H9 (cell line): Measurements from ENCODE around the gene FRAT2. TPM values are rescaled to one million over a fixed set of nuclear protein-coding genes. Genes with fewer than 3 reads are reported as not detected.

Experiments
- DNase-seq: peaks from one replicate; pipeline ENCODE4 v3.0.0-alpha.2; 2017
- H2AFZ ChIP-seq: one replicate; pipeline ENCODE4 v1.6.1; 2013; ENCODE audit warnings: mild to moderate bottlenecking, low read length, control low read depth, moderate library complexity
- H2AK5ac ChIP-seq: 2 replicates; pipeline ENCODE4 v1.6.1; 2013; ENCODE audit warnings: low read length, control low read depth, mixed read lengths; ENCODE audit not compliant: insufficient read length
- H2BK120ac ChIP-seq: one replicate; pipeline ENCODE4 v1.6.1; 2013; ENCODE audit warnings: low read depth, mild to moderate bottlenecking, low read length, control low read depth, inconsistent platforms; ENCODE audit not compliant: poor library complexity, severe bottlenecking
- H2BK12ac ChIP-seq: 2 replicates; pipeline ENCODE4 v1.6.1; 2013; ENCODE audit warnings: low read length, control low read depth, mixed read lengths, low read depth; ENCODE audit not compliant: insufficient read length
- H2BK15ac ChIP-seq: 2 replicates; pipeline ENCODE4 v1.6.1; 2013; ENCODE audit warnings: low read depth, low read length, control low read depth
- H2BK20ac ChIP-seq: one replicate; pipeline ENCODE4 v1.6.1; 2013; ENCODE audit warnings: low read depth, mild to moderate bottlenecking, low read length, control low read depth, inconsistent platforms; ENCODE audit not compliant: poor library complexity, severe bottlenecking
- H2BK5ac ChIP-seq: 2 replicates; pipeline ENCODE4 v1.6.1; 2013; ENCODE audit warnings: low read length, control low read depth, mixed read lengths; ENCODE audit not compliant: insufficient read length
- H3K14ac ChIP-seq: 2 replicates; pipeline ENCODE4 v1.6.1; 2013; ENCODE audit warnings: low read length, control low read depth; ENCODE audit not compliant: insufficient read depth
- H3K18ac ChIP-seq: 2 replicates; pipeline ENCODE4 v1.6.1; 2013; ENCODE audit warnings: low read depth, mild to moderate bottlenecking, mixed read lengths, low read length, control low read depth; ENCODE audit not compliant: insufficient read length
- H3K23ac ChIP-seq: 2 replicates; pipeline ENCODE4 v1.6.1; 2013; ENCODE audit warnings: low read length, control low read depth, mixed read lengths, low read depth; ENCODE audit not compliant: insufficient read length
- H3K23me2 ChIP-seq: 2 replicates; pipeline ENCODE4 v1.6.1; 2013; ENCODE audit warnings: low read depth, mild to moderate bottlenecking, mixed read lengths, low read length, control low read depth; ENCODE audit not compliant: insufficient read length, poor library complexity, severe bottlenecking
- H3K27ac ChIP-seq: 2 replicates; pipeline ENCODE4 v1.5.1; 2013; ENCODE audit warnings: low read length, control low read depth, mixed read lengths, low read depth; ENCODE audit not compliant: insufficient read length
- H3K27me3 ChIP-seq: 2 replicates; pipeline ENCODE4 v1.6.1; 2013; ENCODE audit warnings: low read length, control low read depth, inconsistent platforms; ENCODE audit not compliant: insufficient read depth
- H3K4ac ChIP-seq: 2 replicates; pipeline ENCODE4 v1.6.1; 2013; ENCODE audit warnings: low read depth, mild to moderate bottlenecking, control low read depth, inconsistent platforms, low read length, moderate library complexity
- H3K4me1 ChIP-seq: 2 replicates; pipeline ENCODE4 v1.6.1; 2013; ENCODE audit warnings: low read length, control low read depth, inconsistent platforms; ENCODE audit not compliant: insufficient read depth
- H3K4me2 ChIP-seq: 2 replicates; pipeline ENCODE4 v1.6.1; 2013; ENCODE audit warnings: low read length, control low read depth, mixed read lengths; ENCODE audit not compliant: insufficient read length, insufficient read depth
- H3K56ac ChIP-seq: 2 replicates; pipeline ENCODE4 v1.6.1; 2013; ENCODE audit warnings: low read depth, mild to moderate bottlenecking, mixed read lengths, low read length, control low read depth; ENCODE audit not compliant: insufficient read length
- H3K79me1 ChIP-seq: 2 replicates; pipeline ENCODE4 v1.6.1; 2013; ENCODE audit warnings: low read depth, mild to moderate bottlenecking, moderate library complexity, low read length, control low read depth, inconsistent platforms; ENCODE audit not compliant: insufficient read depth, poor library complexity, severe bottlenecking
- H3K79me2 ChIP-seq: 2 replicates; pipeline ENCODE4 v1.6.1; 2013; ENCODE audit warnings: low read length, control low read depth, inconsistent platforms; ENCODE audit not compliant: insufficient read depth
- H3K9ac ChIP-seq: 2 replicates; pipeline ENCODE4 v1.6.1; 2013; ENCODE audit warnings: low read length, control low read depth, mixed read lengths; ENCODE audit not compliant: insufficient read length; ENCODE audit errors: extremely low read depth
- H3K9me3 ChIP-seq: one replicate; pipeline ENCODE4 v1.6.1; 2013; ENCODE audit warnings: low read depth, low read length, inconsistent platforms; ENCODE audit not compliant: control insufficient read depth
- H3T11ph ChIP-seq: one replicate; pipeline ENCODE4 v1.6.1; 2013; ENCODE audit warnings: mild to moderate bottlenecking, low read length, control low read depth, inconsistent platforms
- H4K20me1 ChIP-seq: one replicate; pipeline ENCODE4 v1.6.1; 2013; ENCODE audit not compliant: control insufficient read depth, insufficient read length, insufficient read depth
- H4K5ac ChIP-seq: 2 replicates; pipeline ENCODE4 v1.6.1; 2013; ENCODE audit warnings: low read depth, mild to moderate bottlenecking, mixed read lengths, low read length, control low read depth; ENCODE audit not compliant: insufficient read length
- H4K8ac ChIP-seq: replicated peaks from 2 replicates; pipeline ENCODE4 v1.6.1; 2013; ENCODE audit warnings: low read length, control low read depth, mixed read lengths, low read depth; ENCODE audit not compliant: insufficient read length
- H4K91ac ChIP-seq: 2 replicates; pipeline ENCODE4 v1.6.1; 2013; ENCODE audit warnings: low read depth, mild to moderate bottlenecking, moderate library complexity, mixed read lengths, low read length, control low read depth; ENCODE audit not compliant: insufficient read length
- H3K27ac Mint-ChIP-seq, 3 experiments: 2 replicates in 2 of 3; 3 replicates in 1 of 3; pipeline ENCODE4 v1.8.0; 2020 to 2021; ENCODE audit warnings: mixed read lengths in 3 of 3, mild to moderate bottlenecking in 1 of 3, moderate library complexity in 1 of 3
- H3K27me3 Mint-ChIP-seq: 2 replicates; pipeline ENCODE4 v1.8.0; 2021; ENCODE audit warnings: low read depth, mild to moderate bottlenecking, moderate library complexity, mixed read lengths
- H3K36me3 Mint-ChIP-seq, 3 experiments: 2 replicates in 2 of 3; 3 replicates in 1 of 3; pipeline ENCODE4 v1.8.0; 2020 to 2021; ENCODE audit warnings: low read depth in 3 of 3, mixed read lengths in 3 of 3; ENCODE audit not compliant: insufficient read depth in 1 of 3
- H3K4me1 Mint-ChIP-seq, 2 experiments: 2 replicates each; pipeline ENCODE4 v1.8.0; 2020; ENCODE audit warnings: mixed read lengths in 2 of 2
- H3K4me3 Mint-ChIP-seq, 2 experiments: 2 replicates in 1 of 2; 3 replicates in 1 of 2; pipeline ENCODE4 v1.8.0; 2020 to 2021; ENCODE audit warnings: mild to moderate bottlenecking in 2 of 2, mixed read lengths in 2 of 2, moderate library complexity in 1 of 2
- H3K9me3 Mint-ChIP-seq, 2 experiments: 2 replicates in 1 of 2; 3 replicates in 1 of 2; pipeline ENCODE4 v1.8.0; 2020; ENCODE audit warnings: mild to moderate bottlenecking in 2 of 2, mixed read lengths in 2 of 2, moderate library complexity in 1 of 2
- WGBS: extraction: QIAGEN DNeasy Blood & Tissue Kit; methylation state at CpG from one replicate; pipeline ENCODE4 v1.1.7; 2013; ENCODE audit warnings: missing lambda C conversion rate, low lambda C conversion rate, mixed read lengths; ENCODE audit not compliant: insufficient read length; ENCODE audit errors: extremely low coverage; 5-methylcytosine and 5-hydroxymethylcytosine counted together
- total RNA-seq: library from RNA; stranded (reverse); gene quantifications from 2 replicates; pipeline ENCODE4 v1.2.1, GENCODE V29; 2021
- TF ChIP-seq, protein P1 (sequence below): fragments of 200-600 bp; sonication (generic); conservative IDR thresholded peaks from 3 replicates; pipeline ENCODE4 v1.8.0; 2021; ENCODE audit warnings: antibody characterized with exemption, mild to moderate bottlenecking

FRAT2 gene
- total RNA-seq, 1 experiment from 2014 or later = 129 TPM

DNA sequence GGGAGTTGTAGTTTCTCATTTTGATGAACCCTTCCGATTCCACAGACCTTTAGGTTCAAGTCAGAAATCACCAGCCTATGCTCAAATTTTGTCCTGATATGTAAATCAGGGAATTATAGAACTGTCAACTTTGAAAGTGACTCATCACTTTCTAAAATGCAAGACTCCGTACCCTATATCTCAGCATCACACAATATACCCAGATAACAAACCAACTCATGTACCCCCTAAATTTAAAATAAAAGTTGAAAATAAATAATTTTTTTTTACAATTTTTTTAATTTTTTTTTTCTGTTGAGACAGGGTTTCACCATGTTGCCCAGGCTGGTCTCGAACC, 41.7 kb downstream of the FRAT2 start:
- no peak overlapping the region for H2BK120ac ChIP-seq
- no peak overlapping the region for H4K5ac ChIP-seq
- peaks cover 6 to 25% (median 9%) of the 10 kb centered on the region in 3 experiments for H3K36me3 Mint-ChIP-seq
- H3K4me3 Mint-ChIP-seq = peak overlapping the region; percentile 81 to 91
- no peaks in the 10 kb centered on the region for H3K79me2 ChIP-seq
- DNase-seq = no peak
- H2AK5ac ChIP-seq = no peak overlapping the region
- no peak overlapping the region for H3K4ac ChIP-seq
- no peak overlapping the region for H2AFZ ChIP-seq
- no peaks in the 10 kb centered on the region for H3K4me1 ChIP-seq
- H3T11ph ChIP-seq = no peak overlapping the region
- peaks cover 18 to 20% of the 10 kb centered on the region in 2 experiments for H3K4me1 Mint-ChIP-seq
- no peaks in the 10 kb centered on the region; a peak in 1 of 5 replicates for H3K9me3 Mint-ChIP-seq
- no peak overlapping the region for H3K18ac ChIP-seq
- peak overlapping the region in 2 of 3 experiments; percentile 25 to 46; a peak in 2 of 7 replicates for H3K27ac Mint-ChIP-seq
- H2BK12ac ChIP-seq = no peak overlapping the region
- no peak overlapping the region for H3K14ac ChIP-seq
- H2BK20ac ChIP-seq = no peak overlapping the region
- no peaks in the 10 kb centered on the region for H4K20me1 ChIP-seq
- H3K9me3 ChIP-seq = no peaks in the 10 kb centered on the region
- H2BK15ac ChIP-seq = no peak overlapping the region
- no peaks in the 10 kb centered on the region for H3K27me3 Mint-ChIP-seq
- H3K56ac ChIP-seq = no peak overlapping the region
- no peak overlapping the region for H3K4me2 ChIP-seq
- TF ChIP-seq, protein P1, sequence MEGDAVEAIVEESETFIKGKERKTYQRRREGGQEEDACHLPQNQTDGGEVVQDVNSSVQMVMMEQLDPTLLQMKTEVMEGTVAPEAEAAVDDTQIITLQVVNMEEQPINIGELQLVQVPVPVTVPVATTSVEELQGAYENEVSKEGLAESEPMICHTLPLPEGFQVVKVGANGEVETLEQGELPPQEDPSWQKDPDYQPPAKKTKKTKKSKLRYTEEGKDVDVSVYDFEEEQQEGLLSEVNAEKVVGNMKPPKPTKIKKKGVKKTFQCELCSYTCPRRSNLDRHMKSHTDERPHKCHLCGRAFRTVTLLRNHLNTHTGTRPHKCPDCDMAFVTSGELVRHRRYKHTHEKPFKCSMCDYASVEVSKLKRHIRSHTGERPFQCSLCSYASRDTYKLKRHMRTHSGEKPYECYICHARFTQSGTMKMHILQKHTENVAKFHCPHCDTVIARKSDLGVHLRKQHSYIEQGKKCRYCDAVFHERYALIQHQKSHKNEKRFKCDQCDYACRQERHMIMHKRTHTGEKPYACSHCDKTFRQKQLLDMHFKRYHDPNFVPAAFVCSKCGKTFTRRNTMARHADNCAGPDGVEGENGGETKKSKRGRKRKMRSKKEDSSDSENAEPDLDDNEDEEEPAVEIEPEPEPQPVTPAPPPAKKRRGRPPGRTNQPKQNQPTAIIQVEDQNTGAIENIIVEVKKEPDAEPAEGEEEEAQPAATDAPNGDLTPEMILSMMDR = no peak
- no peak overlapping the region for H4K8ac ChIP-seq
- no peaks in the 10 kb centered on the region for H3K27me3 ChIP-seq
- H3K9ac ChIP-seq = no peak overlapping the region
- no peak overlapping the region for H2BK5ac ChIP-seq
- H3K79me1 ChIP-seq = no peaks in the 10 kb centered on the region
- no CpG with 5 or more reads among the region's 3 CpGs for WGBS
- H4K91ac ChIP-seq = no peak overlapping the region
- H3K27ac ChIP-seq = no peak overlapping the region
- H3K23me2 ChIP-seq = no peaks in the 10 kb centered on the region
- H3K23ac ChIP-seq = no peak overlapping the region
